HFF-Myc (cell line): ENCODE measurements around the gene MSH3.
"Not testable (repeated sequence)": the region's sequence is repeated elsewhere in the genome, so short reads cannot be mapped to it uniquely, and the experiment has no call there.

Experiments
- DNase-seq: peaks from one replicate; pipeline ENCODE4 v3.0.0-alpha.2; 2011; ENCODE audit warnings: low read depth; ENCODE audit errors: extremely low read depth
- H3K4me3 ChIP-seq: replicated peaks from 2 replicates; pipeline ENCODE4 v1.5.1; 2011; ENCODE audit warnings: low read depth, mild to moderate bottlenecking, control low read depth, low read length
- TF ChIP-seq, protein P1 (sequence below): IDR thresholded peaks from 2 replicates; pipeline ENCODE4 v1.5.1; 2012; ENCODE audit warnings: mild to moderate bottlenecking, low read depth, low read length, control low read depth; ENCODE audit errors: missing control alignments

Gene MSH3

DNA sequence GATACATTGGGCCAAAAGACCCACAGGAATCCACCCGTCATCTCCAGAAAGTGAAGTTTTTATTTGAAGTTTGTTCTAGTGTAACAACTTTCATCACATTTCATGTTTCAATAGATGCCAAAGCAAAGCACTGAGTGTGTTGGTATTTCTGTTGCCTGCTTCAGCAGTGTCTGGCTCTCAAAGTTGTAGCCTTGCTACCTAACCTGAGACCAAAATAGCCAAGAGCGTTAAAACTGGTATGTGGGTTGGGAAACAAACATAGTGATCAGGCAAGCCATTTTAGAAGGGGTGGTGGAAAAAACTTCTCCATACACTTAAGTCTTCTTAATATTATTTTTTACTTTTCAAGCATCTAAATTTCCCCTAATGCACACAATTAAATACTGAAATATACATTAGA lies 150.6 kb downstream of the MSH3 start:
- DNase-seq: no peak
- no peak overlapping the region for H3K4me3 ChIP-seq
- TF ChIP-seq, protein P1, sequence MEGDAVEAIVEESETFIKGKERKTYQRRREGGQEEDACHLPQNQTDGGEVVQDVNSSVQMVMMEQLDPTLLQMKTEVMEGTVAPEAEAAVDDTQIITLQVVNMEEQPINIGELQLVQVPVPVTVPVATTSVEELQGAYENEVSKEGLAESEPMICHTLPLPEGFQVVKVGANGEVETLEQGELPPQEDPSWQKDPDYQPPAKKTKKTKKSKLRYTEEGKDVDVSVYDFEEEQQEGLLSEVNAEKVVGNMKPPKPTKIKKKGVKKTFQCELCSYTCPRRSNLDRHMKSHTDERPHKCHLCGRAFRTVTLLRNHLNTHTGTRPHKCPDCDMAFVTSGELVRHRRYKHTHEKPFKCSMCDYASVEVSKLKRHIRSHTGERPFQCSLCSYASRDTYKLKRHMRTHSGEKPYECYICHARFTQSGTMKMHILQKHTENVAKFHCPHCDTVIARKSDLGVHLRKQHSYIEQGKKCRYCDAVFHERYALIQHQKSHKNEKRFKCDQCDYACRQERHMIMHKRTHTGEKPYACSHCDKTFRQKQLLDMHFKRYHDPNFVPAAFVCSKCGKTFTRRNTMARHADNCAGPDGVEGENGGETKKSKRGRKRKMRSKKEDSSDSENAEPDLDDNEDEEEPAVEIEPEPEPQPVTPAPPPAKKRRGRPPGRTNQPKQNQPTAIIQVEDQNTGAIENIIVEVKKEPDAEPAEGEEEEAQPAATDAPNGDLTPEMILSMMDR: no peak

DNA sequence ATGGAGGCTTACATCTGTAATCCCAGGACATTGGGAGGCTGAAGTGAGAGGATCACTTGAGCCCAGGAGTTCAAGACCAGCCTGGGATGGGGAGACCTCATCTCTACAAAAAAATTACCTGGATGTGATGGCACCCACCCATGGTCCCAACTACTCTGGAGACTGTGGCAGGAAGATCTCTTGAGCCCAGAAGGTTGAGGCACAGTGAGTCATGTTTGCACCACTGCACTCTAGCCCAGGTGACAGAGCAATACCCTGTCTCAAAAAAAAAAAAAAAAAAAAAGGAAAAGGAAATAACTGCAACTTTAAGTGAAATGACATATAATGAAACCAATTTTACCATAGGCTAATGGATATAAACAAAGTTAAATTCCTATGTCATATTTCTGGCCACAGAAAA lies 152.5 kb downstream of the MSH3 start:
- H3K4me3 ChIP-seq: no peak overlapping the region
- DNase-seq: no peak
- TF ChIP-seq, protein P1: no peak

DNA sequence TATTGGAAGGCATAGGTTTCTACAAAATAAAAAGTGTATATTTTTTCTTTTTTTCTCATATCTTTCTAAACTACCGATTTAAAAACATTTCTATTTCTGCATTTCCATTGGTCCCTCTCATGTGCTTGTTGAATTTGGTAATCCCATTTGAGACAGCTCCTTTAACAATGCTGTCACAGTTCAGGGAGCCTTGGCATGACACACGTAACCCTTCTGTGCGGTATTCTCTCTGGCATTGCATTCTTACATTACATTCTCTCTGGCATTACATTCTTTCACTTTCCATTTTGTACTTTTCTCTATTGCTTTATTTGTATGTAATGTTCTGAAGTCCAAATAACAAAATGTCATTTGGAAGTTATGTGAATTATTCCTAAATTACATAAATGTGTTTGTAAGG lies 155.0 kb downstream of the MSH3 start:
- no peak for DNase-seq
- TF ChIP-seq, protein P1: no peak
- no peak overlapping the region for H3K4me3 ChIP-seq

DNA sequence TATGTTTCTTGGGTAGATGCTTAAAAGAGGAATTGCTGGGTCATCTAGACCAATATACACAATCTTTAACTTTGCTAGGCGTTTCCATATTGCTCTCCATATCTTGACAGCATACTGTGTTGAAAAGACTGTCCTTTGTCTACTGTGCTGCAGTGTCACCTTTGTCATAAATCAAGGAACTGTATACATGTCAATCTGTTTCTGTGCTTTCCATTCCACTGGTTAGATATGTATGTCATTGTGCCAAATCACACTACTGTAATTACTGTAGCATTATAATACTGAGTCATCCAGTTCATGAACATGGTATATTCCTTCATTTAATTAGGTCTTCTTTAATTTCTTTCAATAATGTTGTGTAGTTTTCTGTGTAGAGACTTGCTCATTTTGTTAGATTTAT lies 156.0 kb downstream of the MSH3 start:
- TF ChIP-seq, protein P1: no peak
- DNase-seq: no peak
- H3K4me3 ChIP-seq: no peak overlapping the region

DNA sequence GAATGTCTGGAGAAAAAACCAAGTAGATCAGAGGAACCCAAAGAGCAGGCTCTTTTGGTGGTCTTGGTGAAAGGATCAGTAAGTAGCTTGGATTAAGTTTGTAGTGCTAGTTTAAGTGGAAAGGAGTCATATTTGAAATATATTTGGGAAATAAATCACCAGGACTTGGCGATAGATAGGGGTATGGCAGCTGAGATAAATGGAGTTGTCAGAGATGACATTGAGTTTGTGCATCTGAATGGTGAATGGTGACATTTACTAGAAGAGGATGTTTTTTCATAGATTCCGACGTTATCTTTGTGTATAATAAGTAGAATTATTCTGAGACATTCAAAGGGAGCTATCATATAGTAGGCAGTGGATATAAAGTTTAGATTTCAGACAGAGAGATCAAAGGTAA lies 162.1 kb downstream of the MSH3 start:
- DNase-seq: no peak
- TF ChIP-seq, protein P1: no peak
- no peak overlapping the region for H3K4me3 ChIP-seq

DNA sequence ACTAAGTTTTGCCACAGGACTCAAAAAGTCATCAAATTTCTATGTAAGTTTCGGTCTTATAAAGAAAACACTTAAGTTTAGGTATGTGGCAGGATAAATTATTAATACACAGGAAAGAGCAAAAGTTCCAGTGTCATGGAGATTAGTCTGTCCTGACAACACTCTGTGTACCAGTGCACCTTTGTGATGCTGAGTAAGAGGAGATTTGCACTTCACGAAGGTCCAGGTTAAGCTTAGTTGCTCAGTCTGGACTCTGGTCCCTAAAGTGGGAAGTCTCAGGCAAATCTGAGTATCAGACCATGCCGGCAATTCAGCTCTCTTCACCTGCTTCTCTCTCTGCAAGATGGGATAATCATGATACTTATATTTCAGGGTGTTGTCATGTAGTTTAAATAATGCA lies 166.2 kb downstream of the MSH3 start:
- TF ChIP-seq, protein P1: no peak
- no peak for DNase-seq
- H3K4me3 ChIP-seq: no peak overlapping the region

DNA sequence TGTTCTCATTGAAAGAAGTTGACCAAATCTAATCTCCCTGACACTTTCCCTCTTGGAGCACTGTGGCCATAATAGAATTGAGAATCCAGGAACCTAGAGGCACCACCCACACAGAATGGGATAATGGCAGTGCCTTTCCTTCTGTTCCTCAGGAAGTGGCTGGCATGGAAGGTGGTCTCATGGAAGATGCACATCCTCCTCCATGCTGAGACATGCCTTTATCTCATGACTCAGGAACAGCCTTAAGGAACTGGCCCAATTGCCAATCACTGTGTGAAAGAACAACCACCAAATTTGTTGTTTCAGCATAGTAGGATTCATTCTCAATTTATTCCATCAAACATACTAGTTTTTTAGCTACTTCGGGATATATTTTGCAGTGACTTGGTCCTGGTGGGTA lies 168.2 kb downstream of the MSH3 start:
- H3K4me3 ChIP-seq: no peak overlapping the region
- TF ChIP-seq, protein P1: no peak
- no peak for DNase-seq

DNA sequence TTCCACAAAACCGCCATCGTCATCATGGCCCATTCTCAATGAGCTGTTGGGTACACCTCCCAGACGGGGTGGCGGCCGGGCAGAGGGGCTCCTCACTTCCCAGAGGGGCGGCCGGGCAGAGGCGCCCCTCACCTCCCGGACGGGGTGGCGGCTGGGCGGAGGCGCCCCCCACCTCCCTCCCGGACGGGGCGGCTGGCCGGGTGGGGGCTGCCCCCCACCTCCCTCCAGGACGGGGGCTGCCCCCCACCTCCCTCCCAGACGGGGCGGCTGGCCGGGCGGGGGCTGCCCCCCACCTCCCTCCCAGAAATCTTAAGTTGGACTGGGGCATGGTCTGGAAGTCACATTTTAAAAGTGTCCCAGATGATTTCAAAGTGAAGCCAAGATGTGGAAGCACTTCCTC lies 169.7 kb downstream of the MSH3 start:
- DNase-seq, H3K4me3 ChIP-seq: not testable (repeated sequence)
